GM19397 (cell line): ENCODE data around the gene CACNA1C.
A peak's percentile ranks its signal among the peaks of the same experiment; 100 is the strongest.

ENCODE experiments used
- ATAC-seq: cut with Tn5 transposase; IDR thresholded peaks from one replicate; pipeline ENCODE4 v1.9.1; 2021; ENCODE audit warnings: mild to moderate bottlenecking, moderate library complexity; ENCODE audit not compliant: unreplicated experiment

CACNA1C gene

DNA sequence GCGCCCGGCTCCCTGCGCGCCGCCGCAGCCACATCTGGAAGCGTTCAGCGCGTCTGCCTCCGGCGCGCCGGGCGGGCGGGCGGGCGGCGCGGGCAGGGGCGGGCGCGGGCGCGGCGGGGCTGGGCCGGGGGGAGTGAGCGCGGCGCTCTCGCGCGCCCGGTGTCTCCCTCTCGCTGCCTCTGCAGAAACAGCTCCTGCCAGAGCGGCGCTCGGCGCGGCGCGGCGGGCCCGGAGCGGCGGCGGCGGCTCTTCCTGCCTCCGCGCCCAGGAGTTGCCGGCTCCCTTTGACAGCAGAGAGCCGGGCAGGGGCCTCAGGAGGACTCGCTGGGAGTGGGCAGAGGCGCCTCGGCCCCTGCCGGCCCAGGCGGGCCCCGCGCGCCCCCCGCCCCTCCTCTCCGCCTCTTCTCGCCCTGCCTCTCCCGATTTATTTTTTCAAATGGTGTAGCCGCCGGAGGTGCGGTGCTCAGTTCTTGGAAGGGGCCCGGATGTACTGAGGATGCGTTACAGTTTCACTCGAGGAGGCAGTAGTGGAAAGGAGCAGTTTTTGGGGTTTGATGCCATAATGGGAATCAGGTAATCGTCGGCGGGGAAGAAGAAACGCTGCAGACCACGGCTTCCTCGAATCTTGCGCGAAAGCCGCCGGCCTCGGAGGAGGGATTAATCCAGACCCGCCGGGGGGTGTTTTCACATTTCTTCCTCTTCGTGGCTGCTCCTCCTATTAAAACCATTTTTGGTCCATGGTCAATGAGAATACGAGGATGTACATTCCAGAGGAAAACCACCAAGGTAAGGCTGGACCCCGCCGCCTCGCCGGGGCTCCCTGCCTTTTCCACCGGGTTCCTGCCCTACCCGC lies at the start of gene CACNA1C:
Gene CACNA1C, plus strand, starts transcription at position 162 of the 853 bp plus-strand sequence. Its CDS starts 576 bp downstream, at position 738.
- ATAC-seq = no peak

DNA sequence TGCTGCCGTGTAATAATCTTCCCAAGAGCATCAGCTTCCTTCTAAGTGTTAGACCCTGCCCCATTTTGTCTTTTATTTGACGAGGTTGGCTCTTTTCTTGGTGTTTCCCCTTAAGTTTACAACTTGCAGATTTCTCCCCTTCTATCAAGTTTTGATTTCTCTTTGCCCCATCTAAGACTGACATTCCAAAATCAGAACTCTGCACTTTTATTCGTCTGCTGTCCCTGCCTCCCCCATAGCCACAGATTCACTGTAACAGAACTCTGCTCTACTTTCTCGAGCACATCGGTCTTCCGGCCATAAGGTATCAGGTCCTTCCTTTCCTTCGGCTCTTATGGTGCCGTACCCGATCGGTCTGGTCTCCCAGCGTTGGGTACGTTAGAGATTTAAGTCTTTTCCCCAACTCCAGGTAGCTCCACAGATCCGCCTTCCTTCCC lies 49.1 kb upstream of the CACNA1C start:
- peak; percentile 4 for ATAC-seq

DNA sequence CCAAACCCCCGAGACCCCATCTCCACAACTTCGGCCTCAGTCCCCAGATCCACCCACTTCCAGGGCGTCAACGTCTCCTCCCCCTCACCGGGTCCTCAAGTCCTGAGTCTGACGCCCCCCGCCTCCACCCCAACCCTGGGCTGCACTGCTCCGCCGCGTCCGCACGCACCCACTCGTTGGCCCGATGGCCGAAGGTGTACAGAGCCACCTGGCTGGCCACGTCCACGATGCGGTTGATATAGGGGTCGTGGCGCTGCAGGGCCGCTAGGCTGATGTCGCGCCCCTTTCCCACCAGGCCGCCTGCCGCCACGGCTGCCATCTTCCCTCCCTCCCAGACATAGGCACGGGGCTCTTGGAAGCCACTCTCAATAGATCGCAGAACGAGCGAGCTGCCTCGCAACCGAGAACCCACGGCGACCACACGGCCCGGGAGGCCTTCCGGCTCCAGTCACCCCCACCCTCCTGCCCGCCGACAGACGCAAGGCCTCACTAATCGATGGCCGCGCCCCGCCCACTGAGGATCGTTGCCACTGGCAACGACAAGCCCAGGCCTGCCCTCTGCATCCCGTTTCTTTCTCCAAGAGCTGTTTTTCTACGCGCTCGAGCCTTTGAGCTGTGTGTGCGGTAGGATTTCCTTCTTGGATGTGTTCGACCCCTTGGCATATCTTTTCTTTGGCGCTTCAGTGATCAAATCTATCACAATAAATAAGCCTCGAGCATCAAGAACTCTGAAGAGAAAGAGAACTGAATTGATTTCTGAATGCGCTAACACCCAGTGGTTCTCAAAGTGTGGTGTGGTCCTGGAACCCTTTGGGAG lies 48.5 kb upstream of the CACNA1C start, which contains the start of gene DCP1B:
Gene DCP1B, minus strand, starts transcription at position 345 of the 817 bp plus-strand sequence. Its CDS starts 26 bp downstream, at position 319.
- ATAC-seq = peak; percentile 98

DNA sequence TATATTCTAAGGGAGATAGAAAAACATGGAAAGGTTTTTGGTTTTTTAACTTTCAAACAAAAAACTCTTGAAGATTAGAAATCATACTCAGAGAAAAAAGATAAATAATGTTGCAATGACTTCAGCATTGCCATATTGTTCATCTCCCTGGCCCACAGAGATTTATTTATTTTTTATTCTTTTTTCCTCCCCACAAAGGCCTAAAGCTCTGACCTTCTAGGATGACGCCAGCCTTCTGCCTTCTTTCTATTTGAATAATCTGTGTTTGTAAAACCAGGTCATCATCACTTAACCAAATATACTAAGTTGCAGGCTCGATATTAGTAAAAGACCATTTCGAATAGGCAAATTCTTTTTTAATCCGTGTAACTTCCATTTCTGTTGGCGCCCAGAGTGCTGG lies 44.1 kb upstream of the CACNA1C start:
- ATAC-seq = no peak

DNA sequence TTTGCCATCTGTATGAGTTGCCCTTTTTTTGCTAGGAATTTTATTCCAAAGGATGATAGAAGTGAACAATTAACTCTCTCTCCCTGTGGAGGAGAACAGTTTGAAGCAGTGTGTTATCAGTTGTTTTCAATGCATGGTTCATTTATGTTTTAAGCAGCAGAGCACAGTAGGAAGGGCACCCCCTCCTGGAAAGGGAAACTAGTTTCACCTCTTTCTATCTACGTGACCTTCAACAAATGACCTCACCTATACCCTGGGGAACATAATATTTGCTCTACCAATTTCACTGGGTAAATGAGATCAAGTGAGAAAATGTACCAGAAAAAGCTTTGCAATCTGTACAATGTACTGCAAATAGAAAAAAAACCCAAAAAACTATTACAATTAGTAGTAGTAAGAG lies 43.2 kb upstream of the CACNA1C start:
- ATAC-seq = no peak

DNA sequence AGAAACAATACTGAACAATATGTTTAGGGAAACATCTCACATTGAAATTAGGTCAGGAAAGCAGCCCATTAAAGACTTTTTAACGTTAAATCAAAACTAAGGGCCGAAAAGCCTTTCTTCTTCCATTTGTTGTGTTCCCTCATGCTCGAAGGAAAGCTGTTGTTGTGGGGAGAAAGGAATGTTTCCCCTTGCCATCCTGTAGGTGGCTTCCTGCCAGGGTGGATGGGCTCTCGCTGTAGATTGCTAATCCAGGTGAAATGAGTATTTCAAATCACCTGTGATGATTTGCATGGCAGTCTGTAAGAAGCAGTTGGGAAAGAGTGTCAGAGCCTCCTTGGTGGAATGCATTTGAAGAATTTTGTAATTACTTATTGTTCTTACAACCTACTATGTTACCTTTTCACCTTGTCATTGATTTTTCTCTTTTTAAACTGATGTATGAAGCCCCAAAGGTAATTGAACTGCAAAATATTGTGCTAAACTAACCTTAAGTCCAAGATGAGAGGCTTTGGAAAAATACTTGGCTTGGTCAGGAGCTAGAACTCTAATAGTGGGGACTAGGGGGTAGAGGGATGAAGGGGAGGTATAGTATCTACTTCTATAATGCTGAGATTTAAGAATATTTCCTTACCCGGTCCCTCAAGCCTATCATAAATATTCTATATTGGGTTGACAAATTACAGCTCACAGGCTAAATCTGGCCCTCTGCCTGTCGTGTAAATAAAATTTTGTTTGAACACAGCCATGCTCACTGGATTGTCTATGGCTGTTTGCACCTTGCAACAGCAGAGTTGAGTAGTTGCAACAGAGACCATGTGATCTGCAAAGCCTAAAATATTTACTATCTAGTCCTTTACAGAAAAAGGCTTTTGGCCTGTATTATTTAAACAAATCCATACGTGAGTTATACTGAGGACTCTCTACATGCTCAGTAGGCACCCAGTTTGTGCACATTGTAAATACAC lies 40.9 kb upstream of the CACNA1C start:
- no peak for ATAC-seq

DNA sequence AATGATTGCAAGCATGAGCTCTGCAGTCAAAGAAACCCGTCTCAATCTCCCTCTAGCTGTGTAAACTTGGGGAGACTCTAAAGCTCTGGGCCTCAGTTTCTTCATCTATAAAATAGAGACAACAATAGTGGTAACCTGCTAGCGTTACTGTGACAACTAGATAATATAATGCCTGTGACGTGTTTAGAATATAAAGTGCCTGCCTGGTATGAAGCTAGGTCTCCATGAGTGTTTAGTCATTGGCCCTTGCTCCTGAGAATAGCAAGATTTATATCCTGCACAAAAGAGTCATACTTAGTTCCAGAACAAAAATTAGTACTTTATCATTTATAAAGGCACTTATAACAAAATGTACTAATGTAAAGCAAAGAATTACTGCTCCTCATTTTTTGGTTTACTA lies 39.7 kb upstream of the CACNA1C start:
- no peak for ATAC-seq

DNA sequence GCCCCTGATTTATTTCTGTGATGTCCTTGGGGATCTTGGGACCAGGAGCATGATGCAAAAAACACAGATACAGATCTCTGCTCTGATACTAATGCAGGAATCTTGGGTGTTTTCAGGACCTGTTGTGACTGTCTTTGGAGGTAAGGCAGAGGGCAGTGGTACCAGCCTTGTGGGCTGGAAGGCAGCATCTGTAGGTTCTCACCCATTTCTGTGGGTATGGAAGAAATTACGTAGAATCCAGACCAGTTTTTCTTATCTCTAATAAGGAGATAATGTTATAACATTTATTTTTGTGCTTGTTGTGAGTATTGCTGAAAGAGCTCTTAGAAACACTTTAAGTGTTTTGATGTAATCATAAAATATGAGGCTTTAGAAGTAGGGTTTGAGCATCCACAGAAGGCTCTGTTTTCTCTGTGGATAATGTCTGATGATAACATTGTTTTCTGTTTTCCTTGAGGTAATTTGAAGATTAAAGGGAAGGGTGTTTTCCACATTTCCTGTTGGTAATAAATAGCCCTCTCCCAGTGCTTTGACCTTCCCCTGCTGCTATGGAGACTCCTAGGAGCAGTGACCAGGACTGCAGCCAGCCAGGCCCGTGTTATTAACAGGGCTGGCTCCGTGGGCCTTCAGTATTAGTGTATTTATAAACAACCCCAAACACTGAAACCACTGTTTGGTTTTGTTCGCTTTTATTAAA lies 39.1 kb upstream of the CACNA1C start:
- ATAC-seq = no peak

DNA sequence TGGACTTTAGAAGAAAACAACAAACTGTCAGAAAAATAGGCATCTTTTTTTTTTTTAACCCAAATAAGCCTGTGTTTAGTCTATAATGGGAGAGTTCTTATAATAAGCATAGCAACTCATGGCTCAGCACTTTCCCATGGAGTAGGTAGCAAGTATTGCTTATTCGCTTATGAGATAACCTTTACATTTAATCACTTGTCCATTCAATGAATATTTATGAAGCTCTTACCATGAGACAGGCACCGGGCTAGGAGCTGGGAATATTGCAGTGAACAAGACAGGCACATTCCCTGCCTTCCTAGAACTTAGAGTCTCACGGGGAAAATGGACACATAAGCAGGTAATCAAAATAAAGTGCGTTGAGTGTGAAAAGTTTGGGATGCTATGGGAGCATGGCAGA lies 38.6 kb upstream of the CACNA1C start:
- ATAC-seq = no peak

DNA sequence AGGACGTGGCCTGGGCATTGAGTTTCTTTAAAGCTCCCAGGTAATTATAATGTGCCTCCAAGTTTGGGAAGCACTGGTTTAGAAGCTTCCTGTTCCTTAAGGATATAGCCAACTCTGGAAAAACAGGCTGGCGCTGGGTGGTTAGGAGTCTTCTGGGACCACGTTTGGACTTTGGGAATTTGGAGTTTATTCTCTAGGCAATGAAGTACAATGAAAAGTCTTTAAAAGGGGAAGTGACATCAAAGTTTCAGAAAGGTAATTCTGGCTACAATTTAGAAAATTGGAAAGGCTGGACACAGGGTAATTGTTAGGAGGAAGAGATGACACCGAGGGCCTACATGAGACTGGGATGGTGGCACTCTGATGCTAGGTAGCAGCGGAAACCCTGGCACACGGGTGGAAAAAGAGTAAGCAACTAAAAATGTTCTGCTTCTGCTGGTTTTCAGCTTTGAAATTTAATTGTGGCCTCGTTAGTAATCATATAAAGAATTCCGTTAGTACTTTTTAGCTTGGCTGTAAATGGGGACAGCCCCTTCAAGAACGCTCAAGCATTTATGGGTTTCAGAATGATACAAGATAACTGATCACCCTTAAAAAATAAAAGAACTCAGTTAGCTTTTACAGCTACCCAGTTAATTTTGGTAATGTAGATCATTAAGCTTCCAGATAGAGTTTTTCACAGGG lies 35.8 kb upstream of the CACNA1C start:
- no peak for ATAC-seq

DNA sequence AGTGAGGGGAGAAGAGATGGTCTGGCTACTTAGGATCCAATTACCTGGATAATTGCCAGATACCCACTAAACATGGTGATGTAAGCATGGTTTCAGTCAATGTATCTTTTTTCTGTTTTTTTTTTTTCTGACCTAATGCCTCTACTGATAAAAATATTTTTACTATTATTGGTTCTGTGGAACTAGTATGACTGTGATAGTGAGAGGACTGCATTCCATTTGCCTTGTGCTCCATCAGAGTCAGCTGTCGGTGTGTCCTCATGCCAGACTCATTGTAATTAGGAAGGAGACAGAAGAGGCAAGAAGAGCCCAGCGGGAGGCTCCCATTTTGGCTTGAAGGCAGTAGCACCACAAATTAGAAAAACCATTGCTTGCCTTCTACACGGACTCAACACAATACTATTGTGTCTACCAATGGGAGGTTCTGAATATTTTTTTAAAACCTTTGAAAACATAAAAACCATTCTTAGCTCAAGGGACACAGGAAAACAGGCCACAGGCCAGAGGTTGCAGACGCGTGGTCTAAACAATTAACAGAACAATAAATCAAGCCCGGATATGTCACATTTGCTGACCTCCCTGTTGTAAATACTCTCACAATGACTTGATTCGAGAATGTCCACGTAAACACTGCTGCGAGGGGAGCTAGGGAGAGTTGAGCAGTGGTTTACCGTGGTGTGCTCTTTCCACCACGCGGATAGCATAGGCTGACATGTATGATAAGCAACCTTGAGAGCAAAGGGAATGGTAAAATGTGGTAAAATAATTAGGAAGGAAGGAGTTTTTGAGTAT lies 35.0 kb upstream of the CACNA1C start:
- no peak for ATAC-seq

DNA sequence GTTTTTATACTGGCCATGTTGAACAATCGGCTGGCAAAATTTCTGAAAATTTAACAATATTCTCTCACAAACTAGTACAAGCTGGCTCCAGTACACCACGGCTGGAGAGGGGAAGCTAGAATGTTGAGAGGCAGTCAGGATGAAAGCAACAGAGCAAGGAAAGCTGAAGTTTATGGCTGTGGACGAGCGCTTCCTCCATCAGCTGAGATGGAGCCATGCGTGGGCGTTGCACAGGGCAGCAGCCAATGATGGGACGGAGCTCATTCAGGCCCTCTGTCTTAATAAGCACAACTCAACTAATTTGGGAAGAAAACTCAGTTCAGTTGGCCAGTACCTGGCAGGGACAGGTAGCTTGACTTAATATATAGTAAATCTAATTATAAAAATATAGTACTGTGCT lies 34.4 kb upstream of the CACNA1C start:
- no peak for ATAC-seq

DNA sequence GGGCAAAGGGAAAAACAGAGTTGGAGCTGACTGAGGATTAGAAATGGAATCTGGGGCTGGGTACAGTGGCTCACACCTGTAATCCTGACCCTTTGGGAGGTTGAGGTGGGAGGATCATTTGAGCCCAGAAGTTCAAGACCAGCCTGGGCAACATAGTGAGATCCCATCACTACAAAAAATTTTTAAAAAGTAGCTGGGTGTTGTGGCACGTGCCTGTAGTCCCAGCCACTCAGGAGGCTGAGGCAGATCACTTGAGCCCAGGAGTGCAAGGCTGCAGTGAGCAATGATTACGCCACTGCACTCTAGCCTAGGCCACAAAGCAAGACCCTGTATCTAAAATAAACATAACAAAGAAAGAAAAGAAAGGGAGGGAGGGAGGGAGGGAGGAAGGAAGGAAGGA lies 33.7 kb upstream of the CACNA1C start:
- no peak for ATAC-seq

DNA sequence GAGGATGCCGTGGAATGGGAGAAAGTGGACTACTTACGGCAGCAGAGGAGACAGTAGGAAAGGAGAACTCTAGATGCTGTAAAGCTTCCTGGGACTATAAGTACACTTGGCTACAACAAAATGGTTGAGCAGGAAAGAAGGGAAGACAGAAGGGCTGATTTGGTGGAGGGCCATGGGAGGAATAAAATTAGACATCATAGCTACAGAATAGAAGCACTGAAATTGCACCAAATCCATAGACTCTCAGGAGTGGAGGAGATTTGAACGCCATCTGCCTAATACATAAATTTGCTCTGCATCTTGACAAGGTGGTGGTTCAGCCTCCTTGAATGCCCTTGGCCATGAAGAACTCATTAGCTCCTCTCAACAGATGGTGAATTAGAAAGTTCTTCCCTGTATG lies 32.3 kb upstream of the CACNA1C start:
- ATAC-seq = no peak

DNA sequence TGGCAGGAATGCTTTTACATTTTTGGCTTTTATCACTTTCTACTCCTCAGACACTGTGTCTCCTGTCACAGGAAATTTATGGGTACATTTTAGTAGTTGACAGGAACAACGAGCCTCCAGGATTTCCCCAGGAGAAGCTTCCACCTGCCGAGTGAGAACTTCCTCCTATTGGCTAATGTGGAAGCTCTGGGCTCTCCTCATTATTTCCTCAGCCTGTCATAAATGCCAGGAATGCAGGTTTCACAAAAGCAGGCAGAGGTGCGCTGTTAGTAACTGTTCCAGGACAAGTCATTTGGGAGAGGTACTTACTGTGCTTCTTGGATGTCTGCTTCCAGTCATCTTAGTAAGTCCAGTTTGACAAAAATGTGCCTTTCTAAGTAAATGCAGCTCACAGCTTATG lies 29.4 kb upstream of the CACNA1C start:
- no peak for ATAC-seq

DNA sequence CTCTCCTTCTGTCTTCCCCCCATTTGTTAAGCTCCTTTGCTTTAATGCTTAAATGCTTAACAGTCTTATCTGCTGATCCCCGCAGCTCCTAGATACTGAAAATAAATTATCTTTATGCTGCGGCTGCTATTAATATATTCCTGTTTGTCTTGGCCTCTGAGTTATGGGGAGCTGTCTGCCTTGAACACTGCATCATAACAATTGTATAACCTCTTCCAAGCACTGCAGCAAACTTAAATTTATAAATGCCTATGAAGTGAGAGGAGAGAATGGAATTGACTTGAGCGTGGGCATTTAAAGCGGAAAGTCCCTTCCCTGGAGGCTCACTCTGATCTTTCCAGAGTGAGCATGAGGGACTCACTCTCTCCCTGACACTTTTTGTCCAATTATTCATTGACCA lies 25.4 kb upstream of the CACNA1C start:
- no peak for ATAC-seq

DNA sequence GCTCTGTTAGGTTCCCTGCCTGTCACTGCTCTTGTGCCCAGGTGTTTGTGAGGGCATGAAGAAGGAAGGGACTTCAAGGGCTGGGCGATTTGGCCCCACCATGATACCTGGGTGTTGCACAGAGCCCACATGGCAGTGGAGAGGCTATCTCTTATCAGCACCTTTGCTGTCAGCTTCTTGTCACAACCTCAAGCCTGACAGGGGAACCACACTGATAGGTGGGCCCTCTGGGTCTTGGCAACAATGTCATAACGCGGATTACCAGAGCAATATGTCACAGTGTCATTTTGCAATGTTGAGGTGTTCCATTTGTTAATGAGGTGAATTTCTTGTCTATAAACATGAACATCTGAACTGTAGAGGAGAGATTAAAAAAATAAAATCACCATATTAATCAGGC lies 22.9 kb upstream of the CACNA1C start:
- ATAC-seq = no peak

DNA sequence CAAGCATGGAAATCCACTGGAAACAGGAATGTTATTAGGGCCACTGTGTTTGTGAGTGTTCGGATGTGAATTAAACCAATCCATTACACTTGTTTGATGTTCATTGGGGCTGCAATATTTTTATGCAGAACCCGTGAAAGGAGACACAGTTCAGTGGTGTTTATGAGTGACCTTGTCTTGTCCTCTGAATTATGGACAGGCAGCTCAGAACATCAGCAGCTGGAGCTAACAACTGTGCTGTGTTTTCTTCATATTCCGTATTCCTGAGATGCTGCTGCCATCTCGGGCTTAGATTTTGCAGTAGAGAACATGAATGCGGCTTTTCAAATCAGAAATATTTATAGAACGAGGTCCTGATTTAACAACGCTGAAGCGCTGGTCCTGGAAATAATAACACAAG lies 20.3 kb upstream of the CACNA1C start:
- no peak for ATAC-seq
